Body of pancreas (tissue), 4 donors: ENCODE measurements around the gene TPMT. TPM values are rescaled to one million over a fixed set of nuclear protein-coding genes. Genes with fewer than 3 reads are reported as not detected.

Source experiments
- ATAC-seq: fragments of 150-250 bp; one replicate; pipeline ENCODE4 v1.9.1; 2016
- DNase-seq, 4 donors: peaks; one replicate each; pipeline ENCODE4 v3.0.0-alpha.2; 2019
- H3K27ac ChIP-seq, 4 donors: fragments of 200-600 bp; sonication (generic); 1 replicate in 3 of 4; 2 replicates in 1 of 4; pipeline versions ENCODE4 v1.5.1 to v1.6.1; 2016 to 2019; ENCODE audit warnings: mild to moderate bottlenecking in 1 of 4, mixed read lengths in 1 of 4, moderate library complexity in 1 of 4
- H3K27me3 ChIP-seq, 2 donors: fragments of 200-600 bp; sonication (generic); one replicate each; pipeline ENCODE4 v1.6.0; 2016; ENCODE audit warnings: mild to moderate bottlenecking in 1 of 2
- H3K36me3 ChIP-seq, 2 donors: fragments of 200-600 bp; sonication (generic); replicated peaks in 1 of 2; 2 replicates each; pipeline ENCODE4 v1.5.1; 2016; ENCODE audit warnings: low read depth in 2 of 2; ENCODE audit not compliant: insufficient read depth in 1 of 2
- H3K4me1 ChIP-seq: fragments of 200-600 bp; sonication (generic); one replicate; pipeline ENCODE4 v1.6.0; 2016
- H3K4me3 ChIP-seq, 2 donors: fragments of 200-600 bp; sonication (generic); 1 replicate in 1 of 2; 2 replicates in 1 of 2; pipeline ENCODE4 v1.5.1; 2016 to 2019
- H3K9me3 ChIP-seq, 3 donors: fragments of 200-600 bp; sonication (generic); 1 replicate in 2 of 3; 2 replicates in 1 of 3; pipeline ENCODE4 v1.5.1; 2016
- POLR2A ChIP-seq, 3 donors: fragments of 450-650 bp; IDR thresholded peaks; one replicate each; pipeline ENCODE4 v1.6.1; 2016; ENCODE audit warnings: antibody characterized with exemption in 3 of 3, mild to moderate bottlenecking in 2 of 3
- WGBS, 2 donors: methylation state at CpG; one replicate each; pipeline ENCODE4 v1.1.5; 2017; 5-methylcytosine and 5-hydroxymethylcytosine counted together
- intact Hi-C: fragments of 100-400 bp; cut with DNase I; formaldehyde crosslinking; loops from one replicate; pipeline ENCODE4 v1.15.1; 2023
- total RNA-seq, 2 donors: library from RNA; depleted of rRNA; stranded (reverse); fragments of >200 nt; gene quantifications; one replicate each; pipeline ENCODE4 v1.1.0, GENCODE V29; 2016
- TF ChIP-seq, protein P1 (sequence below), 7 experiments: fragments of 450-650 bp in 4 of 7; fragments of 200-600 bp in 3 of 7; sonication (generic) in 3 of 7; IDR thresholded peaks; one replicate each; pipeline ENCODE4 v1.5.1; 2016 to 2019; ENCODE audit warnings: antibody characterized with exemption in 7 of 7

Gene TPMT
- total RNA-seq, 2 donors from 2014 or later = 4.6 to 8.0 TPM

GRCh38 chr6:18117136-18117535 is 37.7 kb downstream of the TPMT start:
- Histone ChIP-seq H3K27ac (no peak overlapping the region), H3K4me3 (no peak overlapping the region), H3K36me3 (no peaks in the 10 kb centered on the region), H3K27me3 (no peaks in the 10 kb centered on the region), H3K9me3 (no peaks in the 10 kb centered on the region), H3K4me1 (peaks cover 7% of the 10 kb centered on the region)
- no peak for ATAC-seq
- no peak for TF ChIP-seq POLR2A (IDR thresholded peaks at IDR 0.05)
- TF ChIP-seq, protein P1, sequence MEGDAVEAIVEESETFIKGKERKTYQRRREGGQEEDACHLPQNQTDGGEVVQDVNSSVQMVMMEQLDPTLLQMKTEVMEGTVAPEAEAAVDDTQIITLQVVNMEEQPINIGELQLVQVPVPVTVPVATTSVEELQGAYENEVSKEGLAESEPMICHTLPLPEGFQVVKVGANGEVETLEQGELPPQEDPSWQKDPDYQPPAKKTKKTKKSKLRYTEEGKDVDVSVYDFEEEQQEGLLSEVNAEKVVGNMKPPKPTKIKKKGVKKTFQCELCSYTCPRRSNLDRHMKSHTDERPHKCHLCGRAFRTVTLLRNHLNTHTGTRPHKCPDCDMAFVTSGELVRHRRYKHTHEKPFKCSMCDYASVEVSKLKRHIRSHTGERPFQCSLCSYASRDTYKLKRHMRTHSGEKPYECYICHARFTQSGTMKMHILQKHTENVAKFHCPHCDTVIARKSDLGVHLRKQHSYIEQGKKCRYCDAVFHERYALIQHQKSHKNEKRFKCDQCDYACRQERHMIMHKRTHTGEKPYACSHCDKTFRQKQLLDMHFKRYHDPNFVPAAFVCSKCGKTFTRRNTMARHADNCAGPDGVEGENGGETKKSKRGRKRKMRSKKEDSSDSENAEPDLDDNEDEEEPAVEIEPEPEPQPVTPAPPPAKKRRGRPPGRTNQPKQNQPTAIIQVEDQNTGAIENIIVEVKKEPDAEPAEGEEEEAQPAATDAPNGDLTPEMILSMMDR (IDR thresholded peaks at IDR 0.05) = no peak
- intact Hi-C loops = no loop called here
- DNase-seq = no peak
- WGBS, 2 donors = 88 to 90% methylated on average over 5 of the region's 5 CpGs

DNA sequence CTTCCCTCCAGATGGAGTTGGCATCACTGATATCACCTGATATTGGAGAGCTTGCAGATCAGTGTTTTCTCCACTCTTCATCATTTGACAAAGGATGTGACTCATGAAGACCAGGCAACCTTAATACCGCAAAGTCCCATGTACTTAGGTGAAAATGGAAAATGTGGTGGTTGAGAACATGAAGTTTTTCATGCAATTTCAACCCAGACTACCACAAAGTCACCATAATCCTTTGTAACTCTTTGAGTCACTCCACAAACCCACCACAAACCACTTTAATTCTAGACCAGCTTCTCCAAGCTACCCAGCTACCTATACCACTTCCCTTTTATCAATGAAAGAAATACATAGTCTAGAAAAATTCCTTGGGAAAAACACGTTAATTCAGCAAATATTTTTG is 39.5 kb downstream of the TPMT start:
- no peaks in the 10 kb centered on the region for H3K9me3 ChIP-seq
- TF ChIP-seq, protein P1 (IDR thresholded peaks at IDR 0.05) = no peak
- no peak for TF ChIP-seq POLR2A (IDR thresholded peaks at IDR 0.05)
- 71 to 84% methylated on average over 2 of the region's 2 CpGs for WGBS, 2 donors
- DNase-seq = no peak
- H3K36me3 ChIP-seq = no peaks in the 10 kb centered on the region
- H3K4me3 ChIP-seq = no peak overlapping the region
- H3K4me1 ChIP-seq = no peaks in the 10 kb centered on the region
- no peak overlapping the region for H3K27ac ChIP-seq
- no peak for ATAC-seq
- H3K27me3 ChIP-seq = no peaks in the 10 kb centered on the region
- intact Hi-C loops = no loop called here

- DNase-seq (no peak), ATAC-seq (no peak)
- H3K4me3 ChIP-seq = no peak overlapping the region
- no peak overlapping the region for H3K27ac ChIP-seq
- H3K4me1 ChIP-seq = no peaks in the 10 kb centered on the region
- no peaks in the 10 kb centered on the region for H3K36me3 ChIP-seq
- no peak for TF ChIP-seq POLR2A (IDR thresholded peaks at IDR 0.05)
- TF ChIP-seq, protein P1 (IDR thresholded peaks at IDR 0.05) = no peak
- H3K27me3 ChIP-seq = no peaks in the 10 kb centered on the region
- intact Hi-C loops = no loop called here
- no peaks in the 10 kb centered on the region for H3K9me3 ChIP-seq
These were observed 44.7 kb downstream of the TPMT start for GRCh38 chr6:18110162-18110561.

- H3K27me3 ChIP-seq = no peaks in the 10 kb centered on the region
- no peaks in the 10 kb centered on the region for H3K4me1 ChIP-seq
- H3K9me3 ChIP-seq = no peaks in the 10 kb centered on the region
- TF ChIP-seq POLR2A (IDR thresholded peaks at IDR 0.05) = no peak
- TF ChIP-seq, protein P1 (IDR thresholded peaks at IDR 0.05) = no peak
- ATAC-seq = no peak
- no peak overlapping the region for H3K4me3 ChIP-seq
- 86 to 100% methylated on average over 1 of the region's 1 CpG for WGBS, 2 donors
- no peak for DNase-seq
- intact Hi-C loops = no loop called here
- no peak overlapping the region for H3K27ac ChIP-seq
- H3K36me3 ChIP-seq = no peaks in the 10 kb centered on the region
These were observed 47.8 kb downstream of the TPMT start for GRCh38 chr6:18107061-18107460.

GRCh38 chr6:18102783-18103509 is 51.9 kb downstream of the TPMT start:
- ATAC-seq (no peak), DNase-seq (no peak)
- no peaks in the 10 kb centered on the region for H3K4me1 ChIP-seq
- H3K27me3 ChIP-seq = no peaks in the 10 kb centered on the region
- intact Hi-C loops = no loop called here
- no peaks in the 10 kb centered on the region for H3K9me3 ChIP-seq
- H3K27ac ChIP-seq = no peak overlapping the region
- H3K4me3 ChIP-seq = no peak overlapping the region
- H3K36me3 ChIP-seq = no peaks in the 10 kb centered on the region
- TF ChIP-seq POLR2A (IDR thresholded peaks at IDR 0.05) = no peak
- TF ChIP-seq, protein P1 (IDR thresholded peaks at IDR 0.05) = no peak
- WGBS, 2 donors = 89 to 91% methylated on average over 6 of the region's 6 CpGs
